ENCODE results near the gene ACTA2.

The ACTA2 gene

DNA sequence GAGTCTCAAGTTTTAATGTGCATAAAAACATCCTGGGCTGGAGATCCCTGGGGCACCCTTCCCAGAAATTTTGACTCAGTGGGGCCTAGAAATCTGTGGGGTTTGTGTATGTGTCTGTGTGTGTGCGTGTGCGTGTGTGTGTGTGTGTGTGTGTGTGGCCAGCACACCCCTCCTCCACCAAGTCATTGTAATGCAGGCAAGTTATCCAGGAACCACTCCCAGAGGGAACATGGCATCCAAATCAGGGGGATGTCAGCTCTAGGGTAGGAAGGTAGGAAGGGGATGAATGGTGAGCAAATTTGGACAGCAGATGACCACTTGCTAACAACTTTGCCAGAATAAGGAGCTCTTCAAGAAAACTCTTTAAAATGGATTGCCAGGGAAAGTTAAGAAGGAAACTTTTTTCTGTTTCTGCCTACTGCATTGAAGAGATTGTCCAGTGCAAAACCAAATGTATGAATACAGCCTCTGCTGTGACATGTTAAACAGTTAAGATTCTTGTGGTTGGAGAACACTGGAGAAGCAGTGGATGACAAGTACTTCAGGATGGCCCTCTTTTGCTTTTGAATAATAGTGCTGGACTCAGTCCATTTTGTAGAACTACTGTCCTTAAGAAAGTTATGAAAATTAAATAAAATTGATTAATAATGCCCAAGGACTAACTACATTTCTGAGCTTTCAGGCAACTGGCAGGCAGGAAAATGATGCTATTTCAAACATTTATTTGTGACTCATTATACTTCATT, 60.2 kb downstream of the ACTA2 start:
- peak; percentile 52 for DNase-seq (ENCODE audit: low spot score)

DNA sequence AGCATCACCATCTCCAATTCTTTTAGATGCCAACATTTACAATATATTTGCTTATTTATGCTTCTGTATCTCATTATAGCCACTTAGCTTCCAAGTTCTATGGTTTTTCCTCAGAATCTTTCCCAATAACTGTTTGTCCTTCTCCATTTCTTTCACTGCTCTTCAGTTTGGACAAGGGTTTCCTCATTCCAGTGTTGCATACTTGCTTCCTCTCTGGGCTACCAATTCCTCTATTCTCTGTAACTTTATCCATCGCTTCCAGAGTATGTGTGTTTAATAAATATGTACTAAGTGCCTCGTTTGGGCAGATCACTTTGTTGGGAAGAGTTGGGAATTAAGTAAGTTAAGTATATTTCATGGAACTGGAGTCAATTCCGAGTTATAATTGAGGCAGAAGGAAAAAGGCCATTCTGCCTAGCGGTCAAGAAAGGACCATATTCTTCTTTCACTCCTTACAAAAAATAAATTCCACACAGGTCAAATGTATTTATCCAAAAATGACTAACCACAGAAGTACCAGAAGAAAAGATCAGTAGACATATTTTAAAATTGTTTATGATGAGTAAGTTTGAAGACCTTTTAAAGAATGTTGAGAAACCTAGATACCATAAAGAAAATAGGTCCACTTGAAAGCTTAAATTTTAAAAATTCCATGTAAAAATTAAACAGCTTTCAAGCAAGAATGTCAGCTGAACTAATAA, 61.7 kb downstream of the ACTA2 start:
- no peak for DNase-seq (ENCODE audit: low spot score)

DNA sequence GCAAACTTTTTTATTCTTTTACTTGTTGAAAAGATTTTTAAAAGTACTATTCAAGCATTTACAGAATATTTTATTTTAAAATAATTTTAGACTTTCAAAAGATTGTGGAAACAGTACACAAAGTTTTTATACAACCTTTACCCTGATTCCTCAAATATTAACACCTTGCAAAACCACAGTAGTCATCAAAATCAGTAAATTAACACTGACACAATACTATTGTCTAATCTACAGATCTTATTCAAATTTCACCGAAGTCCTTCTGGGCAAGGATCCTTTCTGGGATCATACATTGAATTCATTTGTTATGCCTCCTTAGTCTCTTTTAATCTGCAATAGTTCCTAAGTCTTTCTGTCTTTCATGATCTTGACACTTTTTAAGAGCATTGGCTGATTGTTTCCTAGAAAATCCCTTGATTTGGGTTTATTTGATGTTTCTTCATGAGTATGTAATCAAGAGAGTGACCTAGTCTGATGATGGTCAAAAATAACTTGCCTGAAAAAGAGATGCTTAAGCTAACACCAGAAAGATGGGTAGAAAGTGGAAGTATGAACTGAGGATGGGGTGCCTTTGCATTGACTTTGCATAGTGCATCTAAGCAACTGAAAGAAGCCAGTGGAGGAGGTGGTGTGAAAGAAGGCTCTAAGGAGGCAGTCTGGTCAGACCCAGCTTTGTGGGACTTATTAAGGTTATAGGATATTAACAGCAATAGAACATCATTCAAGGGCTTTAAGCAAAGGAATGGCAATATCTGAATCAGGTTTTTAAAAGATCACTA, 62.8 kb downstream of the ACTA2 start:
- DNase-seq (ENCODE audit: low spot score) = no peak

DNA sequence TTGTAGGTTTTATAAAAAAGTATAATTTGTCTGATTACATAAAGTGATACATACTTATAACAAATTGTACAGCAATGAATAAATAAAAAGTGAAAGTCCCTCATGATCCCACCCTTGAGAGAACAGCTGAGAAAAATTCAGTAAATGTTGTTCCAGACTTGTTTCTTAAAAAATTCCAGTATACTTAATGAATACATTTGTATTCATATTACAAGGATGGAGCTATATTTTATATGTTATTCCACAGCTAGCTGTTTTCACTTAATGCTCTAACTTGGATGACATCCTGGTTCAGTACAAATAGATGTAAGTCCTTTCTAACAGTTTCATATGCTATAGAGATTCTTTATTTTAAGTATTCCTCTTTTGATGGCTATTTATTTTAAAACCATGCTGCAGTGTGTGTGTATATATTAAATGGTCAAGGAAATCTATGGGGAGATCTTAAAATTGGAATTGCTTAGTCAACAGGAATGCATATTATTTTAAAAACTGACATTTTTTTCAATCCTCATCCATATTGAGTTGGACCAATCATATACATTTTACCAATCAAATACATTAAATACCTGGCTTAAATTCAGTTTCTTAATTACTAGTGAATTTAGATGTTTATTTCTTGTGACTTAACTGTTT, 63.6 kb downstream of the ACTA2 start:
- no peak for DNase-seq (ENCODE audit: low spot score)

DNA sequence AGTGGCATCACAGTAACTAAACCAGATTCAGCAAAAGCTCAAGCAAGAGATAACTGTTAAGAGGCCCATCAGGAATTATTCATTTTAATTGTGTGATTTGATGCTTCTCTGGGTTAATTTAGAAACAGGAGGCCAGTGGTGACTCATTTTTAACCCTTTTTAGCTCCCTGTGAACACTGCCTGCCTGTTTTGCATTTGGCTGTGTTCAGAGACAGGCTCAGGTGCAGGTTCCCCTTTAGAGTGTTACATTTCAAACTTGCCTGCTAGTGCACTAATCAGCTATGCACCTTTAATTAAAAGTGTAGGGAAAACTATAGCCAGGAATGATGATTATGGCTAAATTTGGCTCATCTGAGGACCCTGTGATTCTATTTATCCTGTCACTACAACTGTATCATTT, 66.0 kb downstream of the ACTA2 start:
- DNase-seq (ENCODE audit: low spot score) = no peak

Measured in AG20443 (cell line).